Retina (tissue), 1 donor: ENCODE results near the gene SDHA.
A peak's percentile ranks its signal among the peaks of the same experiment; 100 is the strongest.

Experiments used
- DNase-seq: peaks from one replicate; pipeline ENCODE4 v3.0.0-alpha.2; 2016

SDHA gene

GRCh38 chr5:217494-218456, at the start of gene SDHA, which contains the start of gene CCDC127:
Gene SDHA (plus strand): TSS chr5:218320. CDS start chr5:218356, 36 bp downstream.
Gene CCDC127 (minus strand): TSS chr5:218153. CDS start chr5:216849, 1,304 bp downstream.
- peak; percentile 96 for DNase-seq

GRCh38 chr5:169071-169727, 48.9 kb upstream of the SDHA start:
- DNase-seq: no peak

GRCh38 chr5:169728-170094, 48.4 kb upstream of the SDHA start:
- no peak for DNase-seq

GRCh38 chr5:170971-171800, 46.9 kb upstream of the SDHA start:
- DNase-seq: no peak

- DNase-seq: no peak
These were observed 46.3 kb upstream of the SDHA start for GRCh38 chr5:171801-172331.

GRCh38 chr5:172421-172820, 45.7 kb upstream of the SDHA start:
- DNase-seq: no peak

GRCh38 chr5:172841-173251, 45.3 kb upstream of the SDHA start:
- no peak for DNase-seq

GRCh38 chr5:173392-174290, 44.5 kb upstream of the SDHA start:
- DNase-seq: no peak

GRCh38 chr5:174291-174600, 43.9 kb upstream of the SDHA start:
- no peak for DNase-seq

- DNase-seq: no peak
These were observed 43.1 kb upstream of the SDHA start for GRCh38 chr5:174876-175465.

- DNase-seq: no peak
These were observed 41.8 kb upstream of the SDHA start for GRCh38 chr5:176296-176823.

GRCh38 chr5:178110-178509, 40.0 kb upstream of the SDHA start:
- no peak for DNase-seq

- no peak for DNase-seq
These were observed 38.7 kb upstream of the SDHA start for GRCh38 chr5:179401-179800.

- DNase-seq: no peak
These were observed 37.7 kb upstream of the SDHA start for GRCh38 chr5:180286-180918.

GRCh38 chr5:181160-181559, 37.0 kb upstream of the SDHA start:
- DNase-seq: no peak

- no peak for DNase-seq
These were observed 36.6 kb upstream of the SDHA start for GRCh38 chr5:181566-181965.

- no peak for DNase-seq
These were observed 36.0 kb upstream of the SDHA start for GRCh38 chr5:182126-182525.

- DNase-seq: no peak
These were observed 33.6 kb upstream of the SDHA start for GRCh38 chr5:184471-184870.

GRCh38 chr5:185095-186070, 32.7 kb upstream of the SDHA start:
- no peak for DNase-seq
